HG03460 (cell line): ENCODE results near the gene SMAD5.

Experiments
- ATAC-seq: cut with Tn5 transposase; IDR thresholded peaks from one replicate; pipeline ENCODE4 v1.9.1; 2021; ENCODE audit not compliant: unreplicated experiment

SMAD5 gene

GRCh38 chr5:136193322-136193935 is 60.8 kb downstream of the SMAD5 start:
- no peak for ATAC-seq

DNA sequence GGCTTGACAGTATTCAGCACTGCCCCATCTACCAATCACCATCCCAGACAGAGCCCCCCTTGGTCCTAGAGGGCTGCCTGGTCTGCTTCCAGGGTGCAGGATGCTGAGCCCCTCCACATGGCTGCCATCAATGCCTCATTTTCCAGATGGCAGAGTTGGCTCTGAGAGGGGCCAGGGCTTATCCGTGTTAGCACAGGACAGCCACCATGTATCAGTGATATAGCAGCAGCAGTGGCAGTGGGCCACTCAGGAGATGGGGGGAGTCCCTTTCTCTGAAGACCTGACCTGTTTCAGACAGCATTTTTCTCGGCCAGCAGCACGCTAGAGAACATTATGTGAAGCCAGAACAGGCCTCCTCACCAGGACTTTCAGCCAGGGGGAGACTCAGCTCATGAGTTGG is 61.9 kb downstream of the SMAD5 start:
- no peak for ATAC-seq

DNA sequence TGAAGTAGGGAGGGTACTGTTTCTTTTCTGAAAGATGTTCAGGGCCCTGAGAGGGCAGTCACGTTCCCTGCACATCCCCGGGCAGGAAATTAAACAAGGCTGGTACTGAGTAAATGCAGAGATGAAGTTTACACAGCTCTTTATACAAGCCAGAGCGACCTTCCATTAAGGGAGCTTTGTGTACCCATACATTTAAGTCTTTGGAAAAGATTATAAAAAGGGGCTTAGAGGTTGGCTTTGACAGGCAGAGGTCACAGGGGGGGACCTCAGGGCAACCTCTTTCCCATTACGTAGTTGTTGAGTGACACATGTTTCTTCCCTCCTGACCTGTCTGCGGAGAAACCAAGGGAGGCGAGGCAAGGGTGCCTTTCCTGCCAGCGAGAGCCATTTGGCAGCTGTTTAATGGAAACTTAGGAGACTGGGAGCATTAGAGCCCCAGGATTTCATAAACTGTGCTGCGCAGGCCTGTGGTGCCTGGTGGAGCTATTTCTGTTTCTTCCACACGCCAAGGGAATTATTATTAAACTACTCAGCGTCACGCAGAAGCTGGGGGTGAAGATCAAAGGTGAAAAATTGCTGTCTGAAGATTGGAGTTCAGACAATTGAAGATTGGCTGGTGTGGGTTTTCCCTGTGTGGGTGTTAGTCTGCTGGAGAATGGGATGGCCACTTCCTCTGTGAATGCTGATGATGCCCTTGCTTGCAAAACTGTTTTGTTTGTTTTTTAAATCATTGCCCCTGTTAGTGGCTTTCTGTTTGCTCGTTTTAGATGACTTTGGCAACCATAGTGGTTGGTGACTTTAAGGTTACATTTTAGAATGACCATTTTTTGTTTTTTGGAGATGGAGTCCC is 63.6 kb downstream of the SMAD5 start:
- no peak for ATAC-seq

DNA sequence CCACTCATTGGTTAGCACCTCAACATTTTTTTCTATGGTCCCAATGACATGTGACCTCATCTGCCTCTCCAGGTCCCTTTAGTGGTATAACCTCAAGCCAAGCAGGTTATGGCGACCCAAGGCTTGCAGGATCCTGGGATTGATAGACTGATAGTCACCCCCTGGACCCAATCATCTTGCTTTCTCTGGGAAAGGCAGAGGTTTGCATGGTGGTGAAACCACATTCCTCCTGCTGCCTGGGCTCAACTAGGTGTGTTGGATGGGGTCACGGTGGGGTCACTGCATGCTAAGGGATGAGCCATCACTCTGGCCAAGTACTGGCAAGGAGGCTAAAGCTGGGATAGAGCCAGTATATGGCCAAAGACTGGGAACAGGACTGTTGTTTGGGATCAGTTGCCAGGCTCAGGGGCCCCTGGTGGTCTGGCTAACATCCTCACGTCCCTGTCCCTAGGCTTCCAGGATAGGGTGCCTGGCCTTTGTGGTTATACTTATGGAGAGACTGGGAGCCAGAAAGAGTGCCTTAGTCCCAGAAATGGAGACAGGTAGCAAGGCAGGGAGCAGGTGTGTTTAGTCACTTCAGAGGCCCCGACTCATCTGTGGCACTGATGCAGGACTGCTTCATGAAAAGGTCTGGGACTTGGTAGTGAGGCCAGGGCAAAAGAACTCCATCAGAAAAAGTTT is 65.0 kb downstream of the SMAD5 start:
- ATAC-seq, result no peak

DNA sequence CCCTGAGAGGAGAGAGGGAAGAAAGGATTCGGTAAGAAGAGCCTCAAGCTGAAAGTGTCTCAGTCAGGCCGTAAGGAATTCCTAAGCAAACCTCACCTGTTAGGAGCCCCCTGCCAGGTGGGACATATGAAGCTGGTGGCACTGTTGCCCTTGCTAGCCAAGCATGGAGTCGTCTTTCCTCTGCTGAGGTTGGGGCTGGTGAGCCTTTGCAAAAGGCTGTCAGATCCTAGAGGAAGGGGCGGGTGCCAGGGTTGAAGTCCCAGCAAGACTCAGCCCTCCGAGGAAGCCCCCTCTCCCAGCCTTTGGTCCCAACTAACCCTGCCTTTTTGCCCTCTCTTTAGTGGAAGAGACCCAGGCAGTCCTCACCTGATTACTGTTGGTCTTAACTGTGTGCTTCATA is 65.8 kb downstream of the SMAD5 start:
- no peak for ATAC-seq

DNA sequence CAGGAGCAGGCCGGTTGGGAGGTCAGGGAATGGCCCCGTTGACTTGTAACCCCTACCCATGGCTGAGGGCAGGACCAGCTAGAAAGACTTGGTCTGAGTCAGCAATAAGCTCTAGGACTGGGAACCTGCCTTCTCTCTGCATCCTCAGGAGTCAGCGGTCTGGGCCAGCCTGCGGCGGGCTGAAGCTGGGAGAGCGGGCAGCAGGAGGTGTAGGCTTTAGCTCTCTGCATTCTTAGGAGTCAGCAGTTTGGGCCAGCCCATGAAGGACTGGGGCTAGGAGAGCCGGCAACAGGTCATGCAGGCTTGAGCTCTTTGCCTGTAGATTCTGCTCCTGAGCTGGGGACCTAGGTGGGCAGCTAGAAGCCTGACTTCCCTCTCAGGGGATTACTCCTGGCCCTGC is 66.8 kb downstream of the SMAD5 start:
- no peak for ATAC-seq

DNA sequence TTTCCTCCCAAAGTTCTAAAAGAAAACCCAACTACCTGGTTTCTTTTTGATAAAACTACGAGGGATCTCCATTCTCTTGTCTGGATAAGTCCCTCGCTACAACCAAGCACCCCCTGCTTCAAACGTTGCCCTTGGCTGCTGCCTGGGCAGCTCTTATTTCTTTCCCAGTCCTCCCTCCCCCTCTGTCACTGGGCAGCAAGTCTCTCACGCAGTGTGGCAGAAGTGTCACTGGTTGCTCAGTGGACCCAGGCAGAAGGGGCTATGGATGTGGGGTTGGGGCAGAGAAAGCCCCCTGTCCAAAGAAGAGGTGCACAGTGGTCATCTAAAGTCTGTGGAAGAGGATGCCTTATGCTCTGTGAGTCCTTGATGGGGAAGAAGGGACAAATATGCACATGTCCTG is 67.5 kb downstream of the SMAD5 start:
- no peak for ATAC-seq

DNA sequence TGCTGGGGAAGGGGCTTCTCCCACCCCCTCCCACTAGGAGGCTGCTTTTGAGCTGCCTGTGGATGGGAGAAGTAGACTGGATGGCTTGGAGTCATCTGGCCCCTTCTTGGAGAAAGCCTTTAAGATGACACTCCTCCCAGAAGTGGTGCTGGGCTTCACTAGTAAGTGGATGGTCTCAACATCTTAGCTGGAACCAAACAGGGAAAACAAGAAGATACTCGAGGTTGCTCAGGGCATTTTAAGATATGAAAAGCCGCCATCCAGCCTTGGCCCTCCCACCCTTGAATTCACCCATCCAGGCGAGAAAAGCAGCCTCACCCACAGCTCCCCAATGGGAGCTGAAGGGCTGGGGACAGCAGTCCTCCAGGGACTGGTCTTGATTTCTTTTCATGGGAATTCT is 68.1 kb downstream of the SMAD5 start:
- no peak for ATAC-seq

- ATAC-seq, result no peak
Measured at GRCh38 chr5:136201870-136202269, 69.2 kb downstream of the SMAD5 start.

DNA sequence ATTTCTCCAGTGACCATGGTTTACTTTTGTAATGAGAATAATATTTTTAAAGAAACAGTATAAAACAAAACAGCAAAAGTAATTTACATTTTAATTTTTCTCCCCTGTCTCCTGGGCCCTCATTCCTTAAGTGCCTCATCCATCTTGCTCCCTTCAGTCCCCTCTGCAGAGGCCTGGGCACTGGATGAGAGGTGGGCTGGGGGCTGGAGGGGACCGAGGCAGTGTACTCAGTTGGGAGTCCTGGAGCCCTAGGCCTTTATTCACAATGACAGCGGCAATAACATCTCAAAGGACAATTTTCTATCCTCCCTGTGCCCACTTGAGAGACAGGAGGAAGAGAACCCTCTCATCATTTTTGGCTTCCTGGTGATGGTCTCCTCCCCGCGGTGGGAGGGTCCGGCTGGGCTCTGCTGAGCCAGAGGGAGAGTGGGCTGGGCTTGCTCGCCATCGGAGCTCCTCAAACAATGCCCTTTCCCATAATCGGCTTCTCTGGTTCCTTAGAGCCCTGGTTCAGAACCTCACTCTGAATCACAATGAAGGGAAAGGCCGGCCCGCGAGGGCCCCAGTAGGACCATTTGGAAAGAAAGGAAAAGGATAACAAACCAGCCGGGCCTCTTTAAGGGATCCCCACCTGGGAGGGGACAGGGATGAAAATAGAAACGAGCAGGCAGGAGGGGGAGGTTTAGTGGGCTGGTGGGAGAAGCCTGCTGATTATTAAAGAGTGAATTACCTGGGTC is 70.0 kb downstream of the SMAD5 start:
- no peak for ATAC-seq

GRCh38 chr5:136203303-136203922 is 70.8 kb downstream of the SMAD5 start:
- ATAC-seq, result no peak

DNA sequence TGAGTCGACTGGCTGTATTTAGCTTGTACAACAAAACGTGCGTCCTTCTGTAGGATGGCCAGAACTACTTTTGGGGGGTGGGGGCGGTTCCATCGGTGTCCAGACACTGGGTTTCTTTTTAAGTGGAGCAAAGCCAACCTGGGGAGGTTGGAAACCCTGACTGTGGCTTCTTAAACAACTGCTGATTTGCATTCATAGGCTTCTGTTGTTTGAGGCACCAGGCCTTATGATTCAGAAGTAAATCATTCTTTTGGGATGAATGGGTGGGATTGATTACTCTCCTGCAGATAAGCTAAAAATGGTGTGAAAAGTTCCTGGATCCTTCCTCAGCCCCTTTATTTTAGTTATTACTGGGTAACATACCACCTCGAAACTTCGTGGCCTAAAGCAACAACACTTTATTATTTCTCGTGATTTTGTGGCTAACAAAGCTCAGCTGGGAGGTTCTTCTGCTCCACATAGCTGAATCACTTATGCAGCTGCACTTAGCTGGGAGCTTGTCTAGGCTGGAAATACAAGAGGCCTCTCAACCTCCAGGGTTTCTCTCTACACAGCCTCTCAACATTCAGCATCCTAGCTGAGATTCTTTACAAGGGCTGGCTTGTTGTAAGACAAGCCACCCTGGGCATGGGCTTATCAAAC is 72.5 kb downstream of the SMAD5 start:
- ATAC-seq, result no peak

DNA sequence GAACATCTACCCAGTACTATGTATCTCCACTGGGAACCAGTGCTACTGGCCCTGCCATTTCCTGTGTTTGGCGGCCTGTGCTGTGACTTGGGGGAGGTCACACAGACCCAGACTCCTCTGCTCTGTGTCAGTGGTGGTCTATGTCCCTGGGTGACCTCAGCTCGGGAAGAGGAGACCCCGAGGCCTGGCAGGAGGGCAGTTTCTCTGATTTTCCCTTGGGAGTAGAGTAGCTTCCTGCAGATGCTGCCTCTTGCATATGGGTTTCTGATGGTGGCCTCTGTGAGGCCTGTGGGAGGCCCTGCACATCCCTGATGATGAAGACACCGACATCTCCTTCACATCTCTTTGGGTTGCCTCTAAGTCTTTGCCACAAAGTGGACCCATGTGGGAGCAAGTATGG is 73.3 kb downstream of the SMAD5 start:
- ATAC-seq, result no peak

DNA sequence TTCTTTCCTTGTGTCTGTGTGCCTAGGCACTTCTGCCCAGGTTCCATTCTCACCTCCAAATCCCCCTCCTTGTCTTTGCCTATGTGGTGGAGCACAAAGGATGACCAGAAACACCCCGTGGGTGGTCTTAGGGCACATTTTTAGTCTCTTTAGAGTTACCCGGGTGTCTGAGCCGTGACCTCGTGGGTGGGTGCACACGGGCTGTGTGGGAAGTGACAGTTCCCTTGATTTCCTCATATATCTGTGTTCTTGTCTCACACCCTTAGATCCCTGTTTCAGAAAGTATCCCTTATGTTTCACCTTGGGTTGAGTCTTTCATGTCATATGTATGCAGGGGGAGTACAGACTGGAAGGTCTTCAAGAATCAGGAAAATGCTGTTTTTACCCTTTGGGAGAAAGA is 73.7 kb downstream of the SMAD5 start:
- no peak for ATAC-seq

GRCh38 chr5:136207631-136208030 is 75.0 kb downstream of the SMAD5 start:
- ATAC-seq, result no peak

GRCh38 chr5:136208916-136209315 is 76.3 kb downstream of the SMAD5 start:
- ATAC-seq, result no peak

DNA sequence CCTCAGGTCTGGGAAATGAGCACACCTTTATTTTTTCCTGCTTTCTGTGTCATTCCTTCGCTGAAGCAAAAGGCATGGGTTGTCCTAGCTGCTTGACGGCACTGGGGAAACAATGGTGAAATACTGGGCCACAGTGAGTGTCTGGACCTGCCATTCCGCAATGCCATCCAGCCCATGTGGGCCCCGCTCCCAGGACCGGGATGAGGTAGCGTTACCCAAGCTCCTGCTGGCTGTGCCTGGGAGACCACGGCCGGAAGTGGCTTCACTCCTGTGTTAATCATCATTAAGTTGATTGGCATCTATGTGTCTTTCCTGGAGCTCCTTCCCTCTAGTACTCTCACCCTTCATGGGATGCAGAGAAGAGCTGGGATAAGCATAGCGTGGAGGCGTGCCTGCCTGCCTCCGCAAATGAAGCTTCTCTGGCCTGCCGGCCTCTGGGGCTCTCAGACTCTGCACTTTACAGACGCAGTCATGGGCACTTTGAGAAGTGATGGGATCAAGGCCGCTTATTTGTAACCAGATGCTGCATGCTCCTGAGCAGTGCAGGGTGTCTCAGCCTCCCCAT is 76.8 kb downstream of the SMAD5 start:
- ATAC-seq, result no peak

GRCh38 chr5:136210259-136210658 is 77.6 kb downstream of the SMAD5 start:
- no peak for ATAC-seq

- no peak for ATAC-seq
Measured at GRCh38 chr5:136211282-136212040, 78.8 kb downstream of the SMAD5 start.
